M059J (cell line): Measurements from ENCODE around the gene PAPSS1. TPM values are rescaled to one million over a fixed set of nuclear protein-coding genes. Genes with fewer than 3 reads are reported as not detected.

ENCODE experiments used
- DNase-seq: peaks from one replicate; pipeline ENCODE4 v3.0.0-alpha.2; 2012; ENCODE audit warnings: low read depth
- total RNA-seq: library from RNA; depleted of rRNA; stranded (reverse); fragments of >200 nt; shearing (Covaris generic); gene quantifications from 2 replicates; pipeline ENCODE4 v1.2.3, GENCODE V29; 2014

Gene PAPSS1
- total RNA-seq, 1 experiment from 2014 or later: 65.5 TPM

DNA sequence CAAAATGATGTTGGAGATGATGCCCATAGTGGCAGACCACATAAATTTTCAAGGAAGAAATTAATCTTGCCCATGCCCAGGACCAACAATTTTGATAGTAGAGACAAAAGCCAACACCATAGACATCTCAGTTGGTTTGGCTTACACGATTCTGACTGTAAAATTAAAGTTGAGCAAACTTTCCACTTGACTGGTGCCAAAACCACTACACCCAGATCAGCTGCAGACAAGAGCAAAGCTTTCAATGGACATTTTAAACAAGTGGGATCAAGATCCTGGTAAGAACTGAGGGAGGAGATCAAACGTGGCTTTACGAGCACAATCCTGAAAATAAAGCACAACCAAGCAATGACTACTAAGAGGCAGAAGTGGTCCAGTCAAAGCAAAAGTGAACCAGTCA is 90.7 kb downstream of the PAPSS1 start:
- DNase-seq: no peak

DNA sequence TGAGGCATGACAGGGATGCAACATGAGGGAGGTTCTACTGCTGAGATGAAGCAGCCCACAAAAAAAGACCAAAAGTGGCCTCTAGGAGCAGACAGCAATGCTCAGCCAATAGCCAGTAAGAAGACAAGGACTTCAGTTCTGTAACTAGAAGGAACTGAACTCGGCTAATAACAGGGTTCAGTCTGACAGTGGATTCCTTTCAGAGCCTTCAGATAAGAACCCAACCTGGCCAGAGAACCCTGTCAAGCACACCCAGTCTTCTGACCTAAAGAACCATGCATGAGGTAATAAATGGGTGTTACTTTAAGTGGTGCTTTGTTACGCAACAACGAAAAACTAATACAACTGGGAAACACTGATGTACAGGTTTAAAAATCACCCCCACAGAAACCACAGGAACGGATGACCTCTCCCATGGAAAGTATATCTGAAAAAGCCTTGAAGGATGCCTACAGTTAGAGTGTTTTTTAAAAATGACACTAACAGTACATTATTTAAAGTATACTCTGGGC is 94.6 kb downstream of the PAPSS1 start:
- DNase-seq: no peak

DNA sequence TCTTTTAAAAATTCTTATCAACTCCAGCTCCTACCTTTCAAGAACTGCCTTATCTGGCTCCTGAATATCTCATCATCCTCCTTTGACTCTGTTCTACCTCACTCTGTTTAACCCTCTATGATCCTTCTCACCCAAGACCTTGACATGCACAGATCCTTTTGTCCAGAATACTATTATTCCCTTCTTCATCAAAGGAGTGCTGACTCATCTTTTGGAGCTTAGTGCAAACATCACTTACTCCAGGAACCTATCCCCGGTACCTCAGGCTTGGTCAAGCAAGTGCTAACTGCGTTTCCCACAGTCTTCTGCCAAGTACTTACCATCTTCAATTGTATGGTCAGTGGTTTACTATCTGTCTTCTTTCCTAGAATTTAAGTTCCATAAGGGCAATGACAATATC is 96.0 kb downstream of the PAPSS1 start:
- no peak for DNase-seq

DNA sequence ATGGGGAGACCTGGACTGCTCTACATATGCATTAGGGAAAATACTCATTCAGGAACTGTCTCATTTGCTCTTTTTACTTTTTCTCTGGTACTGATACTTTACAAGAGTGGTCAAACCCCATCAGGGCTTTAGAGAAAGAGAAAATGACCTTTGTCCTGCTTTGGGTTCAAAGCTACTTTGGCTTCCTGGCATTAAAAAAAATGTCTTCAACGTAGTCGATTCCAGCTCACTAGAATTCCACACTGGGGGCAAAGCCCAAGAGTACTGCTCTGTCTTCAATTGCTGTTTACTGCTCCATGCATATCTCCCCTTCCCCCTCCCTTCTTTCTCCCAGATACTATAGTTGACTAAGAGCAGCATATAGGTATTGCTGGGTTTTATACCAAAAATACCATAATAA is 98.0 kb downstream of the PAPSS1 start:
- DNase-seq: no peak

DNA sequence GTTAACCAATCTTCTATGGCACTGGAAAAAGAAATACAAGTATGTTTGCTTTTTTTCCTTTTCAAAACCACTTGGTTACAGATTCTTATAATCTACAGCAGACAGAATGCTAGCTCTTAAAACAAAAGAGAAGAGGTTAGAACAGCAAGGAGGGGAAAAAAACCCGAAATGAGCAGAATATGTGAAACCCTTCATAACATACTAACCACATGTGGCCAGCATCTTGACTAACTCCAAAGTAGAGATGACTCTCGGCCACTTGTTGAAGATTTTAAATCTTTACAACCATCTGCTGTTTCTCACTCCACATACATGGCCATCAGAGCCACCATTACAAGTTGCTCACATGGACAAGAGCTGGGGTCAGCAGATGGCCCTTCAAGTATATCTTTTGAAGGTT is 100.3 kb downstream of the PAPSS1 start:
- no peak for DNase-seq

DNA sequence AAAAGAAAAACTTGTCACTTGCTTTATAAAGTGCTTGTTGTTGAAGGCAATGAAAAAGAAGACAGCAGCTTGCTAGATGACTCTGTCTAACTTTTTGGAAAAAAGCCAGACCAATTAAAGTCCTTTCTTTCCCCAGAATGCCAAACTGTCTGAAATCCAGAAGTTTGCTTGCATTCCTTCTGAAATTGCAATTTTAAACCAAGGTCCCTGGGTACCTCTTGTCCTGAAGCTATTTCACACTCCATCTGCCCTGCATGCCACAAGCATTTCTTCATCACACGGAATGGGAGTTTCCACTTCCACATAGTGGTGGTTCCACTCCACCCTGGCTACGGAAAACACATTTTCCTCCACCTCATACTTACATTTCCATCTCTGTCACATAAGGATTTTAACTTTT is 101.0 kb downstream of the PAPSS1 start:
- DNase-seq: peak; percentile 91

DNA sequence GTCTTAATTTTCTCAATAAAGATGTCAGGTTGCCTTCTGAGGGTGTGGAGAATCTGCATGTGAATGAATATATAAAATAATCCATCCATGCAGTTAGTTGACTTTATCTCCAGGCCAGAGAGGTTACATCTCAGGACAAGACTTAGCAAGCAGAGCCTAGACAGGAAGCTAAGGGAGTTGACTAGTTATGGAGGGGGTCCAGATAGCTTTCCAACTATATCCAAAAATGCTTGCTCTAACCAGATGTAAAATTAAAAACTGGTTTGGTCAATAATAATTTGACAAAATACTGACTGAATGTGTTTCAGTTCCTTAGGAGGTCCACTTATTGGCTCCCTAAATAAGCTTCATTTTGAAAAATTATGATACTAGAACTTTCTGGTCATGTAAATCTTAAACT is 101.4 kb downstream of the PAPSS1 start:
- no peak for DNase-seq

DNA sequence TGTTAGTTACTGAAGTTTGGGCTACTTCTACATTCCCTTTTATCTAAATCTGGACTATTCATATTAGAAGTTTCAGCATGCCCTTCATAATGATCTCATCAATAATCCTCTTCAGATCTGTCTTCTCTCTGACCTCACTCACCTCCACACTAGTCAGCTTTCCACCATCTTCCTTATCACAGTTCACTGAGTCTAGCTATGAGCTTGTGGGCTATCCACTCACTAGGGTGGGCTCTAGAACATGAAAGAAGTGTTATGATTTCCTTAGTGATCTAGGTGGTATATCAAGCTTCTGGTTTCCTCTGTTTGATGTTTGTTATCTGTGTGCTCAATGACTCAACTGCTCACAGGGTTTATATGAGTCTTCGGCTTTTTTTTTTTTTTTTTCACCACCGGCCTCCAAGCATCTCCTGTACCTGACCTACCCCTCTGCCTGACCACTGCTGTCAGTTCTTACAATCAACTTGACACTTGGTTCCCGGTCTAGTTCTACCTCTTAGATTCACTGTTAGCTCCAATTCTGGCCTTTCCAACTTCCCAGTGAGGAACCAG is 103.1 kb downstream of the PAPSS1 start:
- DNase-seq: peak; percentile 49

DNA sequence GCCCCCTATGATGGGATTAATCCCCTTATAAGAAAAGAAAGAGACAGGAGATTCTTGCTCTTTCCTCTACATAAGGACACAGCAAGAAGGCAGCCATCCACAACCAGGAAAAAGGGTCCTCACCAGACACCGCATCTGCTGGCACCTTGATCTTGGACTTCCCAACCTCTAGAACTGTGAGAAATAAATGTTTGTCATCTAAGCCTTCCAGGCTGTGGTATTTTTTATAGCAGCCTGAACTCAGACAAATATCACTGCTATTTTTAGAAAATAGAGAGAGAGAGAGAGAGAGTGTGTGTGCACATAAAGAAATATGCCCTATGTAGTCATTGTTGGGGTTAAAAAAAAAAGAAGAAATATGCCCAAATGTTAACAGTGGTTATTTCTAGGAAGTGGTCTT is 104.2 kb downstream of the PAPSS1 start:
- no peak for DNase-seq

DNA sequence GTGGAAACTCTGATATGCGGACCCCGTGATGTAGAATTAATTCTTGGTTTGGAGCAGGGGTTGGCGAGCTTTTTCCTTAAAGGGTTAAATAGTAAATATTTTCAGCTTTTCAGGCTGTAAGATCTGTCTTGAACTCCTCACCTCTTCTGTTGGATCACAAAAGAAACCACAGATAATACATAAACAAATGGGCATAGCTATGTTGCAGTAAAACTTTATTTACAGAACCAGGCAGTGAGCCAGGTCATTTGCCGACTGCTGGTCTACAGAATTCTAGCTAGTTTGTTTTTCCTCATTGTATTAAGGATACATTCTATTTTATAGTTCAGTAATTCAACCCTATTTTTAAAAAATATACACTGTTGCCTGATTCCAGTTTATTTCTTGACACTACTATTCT is 116.6 kb downstream of the PAPSS1 start:
- DNase-seq: peak; percentile 78

DNA sequence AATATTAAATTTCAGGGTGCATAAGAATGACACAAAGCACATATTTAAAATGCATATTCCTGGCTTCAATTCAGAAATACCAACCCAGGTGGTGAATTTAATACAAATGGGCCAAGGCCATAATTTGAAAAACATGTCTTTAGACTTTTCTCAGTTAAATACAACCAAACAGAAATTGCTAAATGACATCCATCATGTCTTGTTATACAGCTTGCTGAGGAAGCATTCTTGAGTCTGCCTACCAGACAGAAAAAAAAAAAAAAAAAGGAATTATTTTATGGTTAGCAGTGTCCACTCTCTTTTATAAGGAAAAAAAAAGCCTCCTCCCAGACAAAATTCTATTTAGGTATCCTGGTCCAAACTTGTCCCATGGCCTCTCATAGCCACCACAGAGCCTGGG is 119.1 kb downstream of the PAPSS1 start:
- DNase-seq: no peak

DNA sequence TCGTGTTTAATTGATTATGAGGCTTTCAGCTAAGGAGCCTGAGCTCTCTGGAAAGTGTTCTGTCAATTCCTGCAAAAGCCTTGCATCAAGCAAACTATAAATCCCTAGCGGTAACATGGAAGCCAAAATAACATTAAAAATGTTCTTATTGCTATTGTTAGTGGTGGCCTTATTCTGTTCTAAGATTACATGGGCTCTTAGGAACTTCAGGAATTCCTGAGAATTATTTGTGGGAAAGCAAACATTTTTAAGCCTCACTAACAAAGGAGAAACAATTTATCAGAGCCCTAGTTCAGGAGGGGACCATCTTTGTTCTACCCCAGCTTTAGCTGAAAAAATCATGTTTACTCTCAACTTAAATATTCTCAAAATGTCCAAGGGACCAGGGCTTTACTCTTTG is 119.6 kb downstream of the PAPSS1 start:
- peak; percentile 69 for DNase-seq

DNA sequence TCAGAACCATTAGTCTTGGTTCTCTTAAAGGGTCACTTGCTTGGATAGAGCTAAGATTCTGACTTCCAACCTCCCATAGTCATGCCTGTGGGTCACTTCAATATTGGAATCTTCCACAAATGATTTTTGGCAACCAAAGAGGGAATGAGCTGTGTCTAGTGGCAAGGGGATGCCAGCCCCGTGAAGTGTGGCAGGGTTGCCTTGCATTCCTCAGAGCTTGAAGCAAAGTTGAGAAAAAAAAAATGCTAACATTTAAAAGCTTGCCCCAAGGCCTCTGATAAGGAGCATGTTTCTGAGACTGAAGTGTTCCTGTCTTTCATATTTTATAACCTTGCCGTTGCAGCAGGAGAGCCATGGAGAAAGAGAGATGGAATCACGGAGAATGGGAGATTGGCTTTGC is 120.2 kb downstream of the PAPSS1 start:
- peak; percentile 59 for DNase-seq

DNA sequence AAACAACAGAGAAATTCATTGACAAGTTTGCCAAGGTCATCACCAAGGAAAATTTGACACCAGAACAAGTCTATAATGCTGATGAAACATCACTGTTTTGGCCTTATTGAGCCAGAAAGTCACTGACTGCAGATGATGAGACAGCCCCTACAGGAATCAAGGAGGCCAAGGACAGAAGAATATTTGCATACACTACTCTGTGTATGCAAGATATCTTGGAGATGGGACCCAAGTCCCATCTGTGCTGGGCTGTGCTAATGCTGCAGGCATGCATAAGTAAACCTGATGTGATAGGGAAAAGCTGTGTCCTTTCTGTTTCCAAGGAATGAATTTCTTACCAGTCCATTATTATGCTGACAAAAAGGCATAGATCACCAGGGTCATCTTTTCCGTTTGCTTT is 126.8 kb downstream of the PAPSS1 start:
- no peak for DNase-seq

DNA sequence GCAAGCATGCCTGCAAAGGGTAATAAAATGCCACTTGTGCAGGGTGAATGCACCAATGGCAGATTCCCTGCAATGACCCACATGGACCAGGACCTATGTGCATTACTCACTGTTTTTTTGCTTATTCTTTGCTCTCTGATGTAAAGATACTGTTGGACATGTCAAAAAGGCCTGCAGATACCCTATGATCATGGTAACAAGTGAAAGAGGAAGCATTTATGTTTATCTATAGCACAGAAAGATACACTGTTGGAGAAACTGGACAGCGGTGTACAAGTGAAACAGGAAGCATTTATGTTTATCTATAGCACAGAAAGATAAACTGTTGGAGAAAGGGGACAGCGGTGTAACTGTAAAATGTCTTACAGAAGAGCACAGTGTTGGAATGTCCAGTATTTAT is 127.5 kb downstream of the PAPSS1 start:
- no peak for DNase-seq

DNA sequence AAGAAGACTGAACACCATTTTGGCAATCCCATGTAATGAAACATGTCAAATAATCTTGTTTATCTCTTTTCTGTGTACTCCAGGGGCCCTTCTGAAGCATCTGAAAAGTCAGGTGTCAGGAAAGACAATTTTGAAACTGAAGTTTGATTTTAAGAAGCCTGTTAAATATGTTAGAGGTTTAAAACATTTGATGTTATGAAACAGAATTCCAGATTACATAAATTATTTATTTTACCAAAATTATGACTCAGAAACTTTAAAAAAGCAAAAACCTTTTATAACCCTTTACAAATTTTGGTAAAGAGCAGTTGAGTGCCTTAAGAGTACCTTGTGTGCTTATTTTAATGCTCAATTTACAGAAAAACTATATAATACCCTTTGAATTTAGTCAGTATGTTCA is 130.8 kb downstream of the PAPSS1 start:
- DNase-seq: no peak

DNA sequence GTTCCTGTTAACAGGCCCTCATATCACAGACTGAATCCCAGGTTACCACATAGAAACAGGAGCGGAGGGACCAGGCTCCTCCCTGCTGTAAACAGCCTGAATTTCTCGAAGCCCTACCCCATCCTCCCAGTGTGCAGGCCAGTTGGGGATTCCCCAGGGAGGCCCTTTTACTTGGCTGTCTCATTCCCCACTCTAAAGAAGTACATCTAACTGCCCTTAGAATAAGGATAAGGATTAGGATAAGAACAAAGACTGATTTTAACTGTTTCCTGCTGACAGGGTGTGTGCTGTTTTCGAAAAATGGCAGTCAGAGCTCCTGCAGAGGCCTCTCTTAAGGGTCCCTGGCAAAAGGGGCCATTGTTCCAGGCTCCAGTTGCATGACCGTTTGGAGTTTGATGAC is 133.7 kb downstream of the PAPSS1 start:
- DNase-seq: no peak

DNA sequence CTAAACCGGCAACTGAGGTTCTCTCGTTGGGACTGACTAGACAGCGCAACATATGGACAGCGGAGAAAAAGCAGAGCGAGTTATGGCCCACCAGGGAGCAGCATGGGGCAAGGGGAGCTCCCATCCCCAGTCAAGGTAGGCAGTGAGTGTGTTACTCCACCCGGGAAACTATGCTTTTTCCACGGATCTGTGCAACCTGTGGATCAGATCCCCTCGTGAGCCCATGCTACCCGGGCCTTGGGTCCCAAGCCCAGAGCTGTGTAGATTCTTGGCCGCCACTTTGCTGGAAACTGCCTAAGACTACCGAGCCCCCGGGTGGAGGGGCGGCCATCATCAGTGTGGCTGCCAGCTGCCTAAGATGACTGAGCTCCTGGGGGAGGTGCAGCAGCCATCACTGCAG is 140.9 kb downstream of the PAPSS1 start:
- no peak for DNase-seq

DNA sequence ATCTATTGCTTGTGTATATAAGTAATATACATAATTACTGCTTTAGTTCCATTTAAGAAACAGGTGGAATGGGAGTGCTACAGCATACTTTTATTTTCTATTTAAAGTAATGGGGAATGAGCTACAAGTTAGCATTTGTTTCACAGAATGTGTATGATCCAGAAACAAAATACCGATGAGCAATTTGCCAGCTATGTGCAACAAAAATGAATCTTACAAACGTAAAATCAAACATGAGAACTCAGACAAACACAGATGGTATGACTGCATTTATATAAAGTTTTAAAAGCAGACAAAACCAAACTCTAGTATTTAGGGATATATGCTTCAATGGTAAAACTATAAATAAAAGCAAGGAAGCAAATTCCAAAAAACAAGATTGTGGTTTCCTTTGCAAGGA is 141.7 kb downstream of the PAPSS1 start:
- no peak for DNase-seq

DNA sequence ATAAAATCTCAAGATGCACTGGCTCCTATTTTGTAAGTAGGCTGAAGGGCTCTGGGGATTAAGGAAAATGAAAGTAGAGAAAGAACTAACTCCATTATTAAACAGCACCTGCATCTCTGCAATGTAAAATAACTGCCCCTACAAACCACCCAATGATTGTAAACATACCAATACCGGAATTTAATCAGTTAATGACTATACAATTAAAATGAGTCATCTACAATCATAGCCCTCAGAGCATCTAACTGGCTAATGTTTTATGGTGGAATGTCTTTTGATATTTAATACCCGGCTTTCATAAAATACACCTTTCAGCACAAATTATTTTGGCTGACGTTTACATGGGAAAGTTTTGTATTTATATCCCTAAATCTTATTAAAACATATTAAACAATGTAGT is 142.3 kb downstream of the PAPSS1 start:
- DNase-seq: no peak

DNA sequence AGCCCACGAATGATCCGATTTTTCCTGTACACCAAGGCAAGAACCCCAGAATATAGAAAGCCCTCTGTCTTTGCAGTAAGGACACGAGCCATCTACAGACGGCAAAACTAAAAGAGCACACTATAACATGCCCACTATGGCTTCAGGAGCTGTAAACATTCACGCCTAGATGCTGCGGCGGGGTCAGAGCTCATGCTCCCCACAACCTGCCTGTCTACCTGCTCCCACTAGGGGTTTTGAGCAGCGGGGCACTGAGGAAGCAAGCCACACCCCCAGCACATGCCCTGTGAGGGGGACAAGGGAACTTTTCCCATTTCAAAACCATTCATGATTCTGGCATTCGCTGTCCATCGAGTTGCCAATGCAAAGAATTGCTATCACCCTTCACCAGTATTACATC is 144.8 kb downstream of the PAPSS1 start:
- no peak for DNase-seq

DNA sequence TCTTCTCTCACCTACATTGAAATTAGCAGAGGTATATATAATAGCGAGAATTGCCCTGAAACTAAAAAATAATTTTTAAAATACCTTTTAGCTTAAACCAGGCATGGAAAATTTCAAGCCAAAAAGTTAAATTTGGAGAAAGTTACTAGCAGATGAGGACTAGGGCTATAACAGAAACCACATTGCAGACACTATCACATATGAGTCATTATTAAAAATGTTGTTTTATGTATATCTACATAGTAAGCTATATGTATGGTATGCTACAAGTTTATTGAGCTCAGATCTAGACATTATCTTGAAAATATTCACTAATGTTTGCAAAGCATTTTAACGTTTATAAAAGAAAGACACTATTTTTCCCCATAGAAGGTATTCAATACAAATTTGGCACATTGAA is 147.8 kb downstream of the PAPSS1 start:
- no peak for DNase-seq

DNA sequence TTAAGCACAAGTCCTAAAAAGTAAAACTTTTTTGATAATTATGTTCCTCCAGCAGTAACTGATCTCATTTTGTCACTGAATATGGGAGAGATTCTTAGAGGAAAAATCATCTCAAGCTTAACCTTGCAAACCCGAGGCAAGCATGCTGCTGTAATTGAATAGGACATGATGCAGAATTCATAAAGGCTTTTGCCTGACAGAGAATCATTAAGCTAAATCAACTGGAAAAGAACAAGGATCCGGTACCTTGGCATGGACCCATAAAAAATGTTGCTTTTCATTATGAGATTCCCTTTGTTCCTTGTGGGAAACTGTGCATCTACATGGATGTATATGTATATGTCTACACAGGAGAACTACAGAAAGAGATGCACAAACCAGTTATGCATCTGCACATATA is 149.1 kb downstream of the PAPSS1 start:
- no peak for DNase-seq

DNA sequence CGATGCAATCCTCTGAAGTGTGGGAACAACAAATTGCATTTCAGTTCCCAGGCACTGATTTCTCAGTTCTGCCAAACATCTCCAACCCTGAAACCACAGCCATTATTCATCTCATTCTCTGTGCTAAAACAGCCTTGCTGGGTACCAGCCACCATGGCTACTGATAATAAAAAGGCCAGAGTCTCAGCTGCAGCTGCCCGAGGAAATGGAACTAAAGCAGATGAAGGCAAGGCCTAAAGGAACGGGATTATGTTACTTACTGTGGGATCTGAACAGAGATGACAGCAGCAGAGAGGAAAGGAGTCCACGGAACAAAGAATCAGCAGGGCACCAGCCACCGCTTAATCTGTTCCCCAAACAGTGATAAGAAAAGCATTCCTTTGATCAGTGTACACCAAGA is 155.7 kb downstream of the PAPSS1 start:
- DNase-seq: peak; percentile 7
